HUES64 (cell line): ENCODE data around the gene RAI1.

ENCODE experiments used
- H3K27ac ChIP-seq: 2 replicates; pipeline ENCODE4 v1.7.0; 2013; ENCODE audit warnings: low read depth, low read length, inconsistent platforms
- H3K27me3 ChIP-seq: 2 replicates; pipeline ENCODE4 v1.6.1; 2013; ENCODE audit warnings: mild to moderate bottlenecking, low read length; ENCODE audit not compliant: insufficient read depth
- H3K36me3 ChIP-seq: 2 replicates; pipeline ENCODE4 v1.6.1; 2013; ENCODE audit warnings: mild to moderate bottlenecking, low read length; ENCODE audit not compliant: insufficient read depth
- H3K4me1 ChIP-seq: 2 replicates; pipeline ENCODE4 v1.6.1; 2013; ENCODE audit warnings: mild to moderate bottlenecking, low read length, moderate library complexity; ENCODE audit not compliant: insufficient read depth
- H3K4me3 ChIP-seq: 2 replicates; pipeline ENCODE4 v1.5.1; 2013; ENCODE audit warnings: mild to moderate bottlenecking, low read length, moderate library complexity
- H3K9ac ChIP-seq: 2 replicates; pipeline ENCODE4 v1.6.1; 2013; ENCODE audit warnings: mild to moderate bottlenecking, low read depth, low read length
- H3K9me3 ChIP-seq: 2 replicates; pipeline ENCODE4 v1.6.1; 2013; ENCODE audit warnings: low read depth, low read length; ENCODE audit not compliant: insufficient read depth
- WGBS: fragments of 150-250, 120-280 bp; methylation state at CpG from one replicate; pipeline ENCODE4 v1.1.7; 2013; ENCODE audit warnings: missing lambda C conversion rate; 5-methylcytosine and 5-hydroxymethylcytosine counted together

Gene RAI1

DNA sequence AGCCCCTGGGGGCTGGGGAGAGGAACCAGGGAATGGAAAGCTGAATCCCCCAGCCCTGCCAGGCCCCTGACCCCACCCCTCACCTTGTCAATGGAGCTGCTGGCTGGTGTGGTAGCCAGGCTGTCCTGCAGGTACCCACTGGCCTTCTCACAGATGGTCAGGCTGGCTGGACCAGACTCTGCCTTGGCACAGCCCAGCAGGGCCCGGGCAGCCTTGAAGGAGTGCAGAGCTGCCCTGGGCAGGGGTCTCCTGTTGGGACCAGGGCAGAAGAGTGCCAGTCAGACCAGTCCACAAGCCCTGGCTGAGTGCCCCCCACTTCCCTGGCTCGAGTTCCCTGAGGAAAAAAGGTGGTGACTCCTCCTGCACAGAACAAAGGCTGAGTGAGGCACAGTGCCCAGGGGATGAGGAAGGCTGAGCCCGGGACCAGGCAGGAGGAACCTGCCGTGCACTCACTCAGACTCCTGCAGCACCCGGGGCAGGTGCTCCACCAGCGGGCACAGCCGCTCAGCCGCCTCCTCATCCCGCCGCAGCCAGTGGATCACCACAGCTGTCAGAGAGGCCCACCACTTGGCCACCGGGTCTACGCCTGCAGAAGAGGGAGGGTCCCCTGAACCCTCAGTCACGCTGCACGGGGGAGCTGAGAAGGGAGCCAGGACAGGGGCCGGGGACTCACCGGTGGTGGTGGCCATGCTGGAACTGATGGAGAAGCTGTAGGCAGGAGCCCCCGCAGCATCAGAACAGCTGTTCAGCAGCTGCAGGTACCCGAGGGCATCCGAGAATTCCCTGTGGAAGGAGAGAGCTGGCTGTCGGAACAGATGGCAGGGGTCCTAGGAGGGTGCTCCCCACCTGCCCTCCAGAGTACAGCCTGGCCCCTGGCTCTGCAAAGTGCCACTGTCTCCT, 133.2 kb downstream of the RAI1 start:
- Histone ChIP-seq H3K4me3 (no peak overlapping the region), H3K9me3 (no peaks in the 10 kb centered on the region), H3K9ac (no peak overlapping the region), H3K36me3 (peaks cover 60% of the 10 kb centered on the region), H3K27ac (no peak overlapping the region), H3K4me1 (peaks cover 17% of the 10 kb centered on the region), H3K27me3 (peaks cover 16% of the 10 kb centered on the region)
- 95% methylated on average over 20 of the region's 20 CpGs for WGBS

DNA sequence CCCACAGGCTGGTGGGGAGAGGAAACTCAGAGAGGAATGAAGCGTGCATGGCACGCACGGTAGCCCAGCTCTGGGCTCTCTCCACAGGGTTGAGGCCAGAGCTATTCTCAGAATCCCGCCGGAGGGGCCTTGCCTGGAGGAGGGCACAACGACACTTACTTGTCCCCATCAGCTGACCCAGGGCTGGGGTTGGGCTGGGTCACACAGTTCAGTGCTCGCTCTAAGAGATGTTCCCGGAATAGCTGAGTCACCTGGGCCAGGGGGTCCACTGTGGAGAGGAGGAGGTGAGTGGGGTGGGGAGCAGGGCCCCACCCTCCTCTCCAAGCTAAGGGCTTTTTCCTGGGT, 133.8 kb downstream of the RAI1 start:
- H3K9ac ChIP-seq: no peak overlapping the region
- WGBS: 89% methylated on average over 8 of the region's 8 CpGs

DNA sequence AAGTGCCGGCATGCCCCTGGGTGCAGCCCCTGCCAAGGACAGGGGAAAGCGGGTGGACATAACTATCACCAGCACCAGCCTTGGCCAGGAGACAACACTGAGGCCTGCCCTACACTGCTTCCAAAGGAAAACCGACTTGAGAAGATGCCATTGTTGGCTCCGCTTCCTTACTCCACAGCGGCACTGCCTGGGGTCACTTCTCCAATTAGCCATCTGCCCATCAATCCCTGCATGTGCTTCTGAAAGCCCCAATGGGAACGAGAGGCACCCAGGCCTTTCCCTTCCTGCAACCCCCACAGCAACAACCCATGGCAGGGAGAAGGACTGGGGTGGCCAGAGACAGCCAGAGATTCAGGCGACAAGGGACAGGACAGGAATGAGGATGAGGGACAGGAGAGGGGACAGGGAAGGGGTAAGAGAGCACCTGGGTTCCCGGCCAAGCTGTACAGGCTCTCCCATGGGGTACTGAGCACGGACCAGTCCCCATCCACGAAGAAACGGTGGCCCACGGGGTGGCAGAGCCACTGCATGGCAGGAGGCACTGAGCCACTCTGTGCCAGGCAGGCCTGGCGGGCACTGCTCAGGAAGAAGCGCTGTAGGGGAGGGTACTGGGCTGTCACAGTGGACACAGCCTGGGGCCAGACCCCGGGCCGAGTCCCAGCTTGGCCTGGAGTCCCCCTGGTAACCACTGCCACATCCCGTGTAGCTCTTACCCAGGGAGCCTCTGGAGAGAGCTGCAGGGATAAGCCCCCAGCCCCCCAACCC, 134.4 kb downstream of the RAI1 start:
- no peak overlapping the region for H3K4me3 ChIP-seq
- H3K9ac ChIP-seq: no peak overlapping the region
- H3K27me3 ChIP-seq: peaks cover 6% of the 10 kb centered on the region
- no peak overlapping the region for H3K27ac ChIP-seq
- 94% methylated on average over 16 of the region's 17 CpGs for WGBS
- peaks cover 14% of the 10 kb centered on the region for H3K4me1 ChIP-seq
- peaks cover 70% of the 10 kb centered on the region for H3K36me3 ChIP-seq
- H3K9me3 ChIP-seq: no peaks in the 10 kb centered on the region

More for the DNA sequence above, 133.8 kb downstream of the RAI1 start:
- Histone ChIP-seq H3K4me3 (no peak overlapping the region), H3K27ac (no peak overlapping the region), H3K27me3 (peaks cover 12% of the 10 kb centered on the region), H3K36me3 (peaks cover 65% of the 10 kb centered on the region), H3K4me1 (peaks cover 17% of the 10 kb centered on the region), H3K9me3 (no peaks in the 10 kb centered on the region)

DNA sequence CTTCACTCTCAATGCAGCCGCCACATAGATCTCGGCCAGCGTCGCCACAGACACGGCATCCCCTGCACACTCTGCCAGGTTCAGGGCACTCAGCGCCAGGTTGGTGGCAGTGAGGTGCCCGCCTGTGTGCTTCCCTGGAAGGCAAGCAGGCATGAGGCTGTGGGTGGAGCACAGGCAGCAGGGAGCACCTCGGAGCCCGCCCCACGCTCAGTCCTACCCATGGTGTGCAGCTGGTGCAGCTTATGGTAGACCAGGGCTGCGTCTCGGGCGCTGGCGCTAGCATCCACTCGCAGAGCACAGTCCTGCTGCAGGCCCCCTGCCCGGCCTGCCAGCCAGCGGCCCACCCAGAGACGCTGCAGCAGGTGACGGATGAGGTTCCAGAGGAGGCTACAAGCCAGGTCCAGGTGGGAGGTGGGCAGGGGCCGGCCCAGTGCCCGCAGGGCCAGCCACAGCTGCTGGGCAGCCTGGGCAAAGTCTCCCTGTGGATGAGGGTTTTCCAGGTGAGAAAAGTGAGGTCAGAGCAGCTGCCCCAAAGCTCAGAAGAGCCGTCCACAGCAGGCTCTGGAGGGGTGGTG, 135.1 kb downstream of the RAI1 start:
- Histone ChIP-seq H3K27ac (no peak overlapping the region), H3K4me1 (peaks cover 7% of the 10 kb centered on the region)

DNA sequence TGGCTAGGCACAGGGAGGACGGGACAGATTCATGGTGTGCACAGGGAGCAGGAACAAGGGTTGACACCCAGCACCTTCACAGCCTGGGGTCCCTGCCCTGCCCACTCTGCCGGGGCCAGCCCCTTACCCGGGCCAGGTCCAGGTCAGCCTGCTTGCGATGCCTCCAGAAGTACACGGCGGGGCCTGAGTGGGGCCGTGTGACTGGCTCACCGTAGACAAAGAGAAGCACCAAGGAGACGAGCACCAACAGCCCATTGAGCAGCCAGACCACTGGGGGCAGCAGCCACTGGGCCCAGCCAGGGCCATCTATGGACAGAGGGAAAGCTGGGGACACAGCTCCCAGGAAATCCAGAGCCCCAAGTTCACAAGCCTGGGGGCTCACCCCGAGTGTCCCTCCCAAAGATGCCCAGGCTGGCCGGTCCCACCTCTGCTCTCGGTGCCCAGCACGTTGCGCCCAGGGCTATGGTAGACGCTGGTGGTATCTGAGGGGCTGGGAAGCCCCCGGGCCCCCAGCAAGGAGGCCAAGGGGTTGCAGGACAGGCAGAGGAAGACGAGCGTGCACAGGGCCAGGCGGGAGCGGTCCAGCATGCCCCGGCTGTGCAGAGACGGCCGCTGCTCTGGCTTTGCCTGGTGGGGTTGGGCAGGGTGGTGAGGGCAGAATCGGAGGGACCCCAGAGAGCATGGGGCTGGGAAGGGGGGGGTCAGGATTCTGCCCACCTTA, 135.7 kb downstream of the RAI1 start:
- H3K4me3 ChIP-seq: no peak overlapping the region
- no peaks in the 10 kb centered on the region for H3K27me3 ChIP-seq
- H3K9me3 ChIP-seq: no peaks in the 10 kb centered on the region
- H3K9ac ChIP-seq: no peak overlapping the region
- no peak overlapping the region for H3K27ac ChIP-seq
- peaks cover 70% of the 10 kb centered on the region for H3K36me3 ChIP-seq
- H3K4me1 ChIP-seq: peaks cover 2% of the 10 kb centered on the region
- 95% methylated on average over 24 of the region's 24 CpGs for WGBS

More for the DNA sequence above, 135.1 kb downstream of the RAI1 start:
- 96% methylated on average over 22 of the region's 22 CpGs for WGBS
- H3K36me3 ChIP-seq: peaks cover 70% of the 10 kb centered on the region
- no peak overlapping the region for H3K9ac ChIP-seq
- no peaks in the 10 kb centered on the region for H3K27me3 ChIP-seq
- H3K4me3 ChIP-seq: no peak overlapping the region
- H3K9me3 ChIP-seq: no peaks in the 10 kb centered on the region

DNA sequence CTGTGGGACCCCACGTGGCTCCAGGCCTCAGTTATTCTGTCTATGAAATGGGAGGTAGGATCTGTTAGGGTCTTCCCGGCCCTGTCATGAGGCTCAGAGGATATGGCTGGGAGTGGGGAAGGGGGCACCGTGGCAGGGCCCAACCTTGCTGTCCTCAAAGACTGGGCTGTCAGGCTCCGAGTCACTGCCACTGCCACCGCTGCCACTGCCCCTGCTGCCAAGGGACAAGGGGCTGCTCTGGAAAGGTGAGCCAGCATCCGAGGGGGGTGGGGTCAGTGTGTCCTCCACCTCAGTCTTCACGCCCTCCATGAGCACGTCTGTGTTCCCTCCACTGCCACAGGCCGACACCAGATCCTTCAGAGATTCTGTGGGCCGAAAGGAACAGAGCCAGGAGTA, 136.3 kb downstream of the RAI1 start:
- Histone ChIP-seq H3K4me3 (no peak overlapping the region), H3K27me3 (no peaks in the 10 kb centered on the region), H3K4me1 (no peaks in the 10 kb centered on the region), H3K36me3 (peaks cover 70% of the 10 kb centered on the region), H3K9me3 (no peaks in the 10 kb centered on the region), H3K9ac (no peak overlapping the region), H3K27ac (no peak overlapping the region)
- 93% methylated on average over 10 of the region's 10 CpGs for WGBS

DNA sequence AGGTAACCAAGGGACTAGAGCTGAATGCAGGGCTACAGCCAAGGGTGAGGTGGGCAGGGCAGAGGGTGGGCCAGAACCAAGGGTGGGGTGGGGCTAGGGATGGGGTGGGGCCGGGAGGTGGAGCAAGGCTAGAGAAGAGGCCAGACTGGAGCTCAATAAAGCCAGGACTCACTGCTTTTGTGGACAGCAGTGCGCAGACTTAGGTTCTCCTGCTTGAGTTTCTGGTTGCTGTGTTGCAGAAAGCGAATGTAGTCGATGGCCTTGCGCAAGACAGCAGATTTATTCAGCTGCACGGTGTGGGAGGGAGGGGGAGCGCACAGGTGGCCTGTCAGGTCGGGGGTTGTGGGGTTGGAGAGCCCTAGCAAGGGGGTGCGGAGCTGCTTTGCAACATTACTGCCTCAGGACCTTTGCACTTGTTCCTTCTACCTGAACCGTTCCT, 136.8 kb downstream of the RAI1 start:
- Histone ChIP-seq H3K9me3 (no peaks in the 10 kb centered on the region), H3K9ac (no peak overlapping the region), H3K4me3 (no peak overlapping the region), H3K36me3 (peaks cover 66% of the 10 kb centered on the region), H3K4me1 (peaks cover 3% of the 10 kb centered on the region; the same call in 1 of the 2 replicates), H3K27ac (no peak overlapping the region), H3K27me3 (0 out of 2 replicates have a peak, but pooled peaks cover 4% of the 10 kb centered on the region)
- WGBS: 84% methylated on average over 10 of the region's 10 CpGs

DNA sequence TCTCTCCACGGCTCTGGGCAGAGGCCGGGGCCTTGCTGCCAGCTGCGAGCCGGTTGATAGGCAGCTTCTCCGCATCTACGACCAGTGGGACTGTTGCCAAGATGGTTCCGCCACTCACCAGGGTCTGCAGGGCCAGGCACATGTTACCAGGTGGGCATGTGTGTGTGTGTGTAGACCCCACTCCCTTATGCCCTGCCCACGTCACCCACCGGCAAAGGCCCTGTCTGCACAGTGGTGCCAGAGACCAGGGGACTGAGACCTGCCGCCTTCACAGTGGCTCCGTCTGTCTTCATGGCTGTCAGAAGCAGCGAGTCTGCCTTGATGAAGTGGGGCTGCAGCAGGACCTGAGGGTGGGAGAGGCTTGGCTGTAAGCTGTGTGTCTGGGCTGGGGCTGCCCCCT, 137.9 kb downstream of the RAI1 start:
- Histone ChIP-seq H3K27me3 (0 out of 2 replicates have a peak, but pooled peaks cover 5% of the 10 kb centered on the region), H3K9ac (no peak overlapping the region), H3K9me3 (no peaks in the 10 kb centered on the region), H3K4me3 (no peak overlapping the region), H3K4me1 (peaks cover 9% of the 10 kb centered on the region), H3K27ac (no peak overlapping the region), H3K36me3 (peaks cover 58% of the 10 kb centered on the region)
- 94% methylated on average over 12 of the region's 12 CpGs for WGBS

DNA sequence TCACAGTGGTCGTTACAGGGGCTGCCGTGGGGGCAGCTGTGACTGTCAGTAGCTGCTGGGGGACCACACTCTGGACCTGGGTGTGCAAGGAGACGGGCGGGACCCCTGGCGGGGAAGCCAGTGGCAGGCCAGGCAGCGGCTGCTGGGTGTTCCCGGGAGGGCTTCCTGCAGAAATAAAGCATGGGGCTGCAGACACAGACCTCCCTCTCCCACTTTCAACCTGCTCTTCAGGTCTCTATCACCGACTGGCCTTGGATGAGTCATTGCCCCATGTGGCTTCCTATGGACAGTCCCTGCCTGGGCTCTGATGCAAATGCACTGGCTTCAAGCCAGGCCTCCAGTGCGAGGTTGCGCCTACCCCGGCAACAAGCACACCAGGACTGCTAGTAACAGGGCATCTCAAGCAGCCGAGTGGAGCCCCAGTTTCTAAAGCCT, 138.3 kb downstream of the RAI1 start:
- no peaks in the 10 kb centered on the region for H3K9me3 ChIP-seq
- H3K36me3 ChIP-seq: peaks cover 54% of the 10 kb centered on the region
- no peak overlapping the region for H3K27ac ChIP-seq
- H3K4me3 ChIP-seq: no peak overlapping the region
- peaks cover 13% of the 10 kb centered on the region for H3K4me1 ChIP-seq
- WGBS: 65% methylated on average over 12 of the region's 12 CpGs
- H3K27me3 ChIP-seq: 0 out of 2 replicates have a peak, but pooled peaks cover 5% of the 10 kb centered on the region
- no peak overlapping the region for H3K9ac ChIP-seq

DNA sequence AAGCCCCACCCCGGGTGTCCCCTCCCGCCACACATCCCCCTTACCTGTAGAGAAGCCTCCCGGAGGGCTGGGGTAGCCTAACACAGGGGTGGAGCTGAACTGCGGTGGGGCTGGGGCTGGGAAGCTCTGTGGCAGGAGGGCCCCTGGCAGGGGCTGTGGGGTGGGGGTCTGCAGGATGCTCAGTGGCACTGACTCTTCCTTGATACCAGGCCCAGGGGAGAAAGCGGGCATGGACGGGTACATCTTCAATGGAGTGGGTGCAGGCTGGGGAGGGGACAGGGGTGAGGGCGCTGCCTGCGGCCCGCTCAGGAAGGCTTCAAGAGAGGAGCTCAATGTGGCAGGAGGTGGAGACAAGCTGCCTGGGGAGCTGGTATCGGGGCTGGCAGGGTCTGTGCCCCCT, 138.8 kb downstream of the RAI1 start:
- peaks cover 49% of the 10 kb centered on the region for H3K36me3 ChIP-seq
- H3K9ac ChIP-seq: no peak overlapping the region
- no peak overlapping the region for H3K27ac ChIP-seq
- 76% methylated on average over 10 of the region's 10 CpGs for WGBS
- 0 out of 2 replicates have a peak, but pooled peaks cover 5% of the 10 kb centered on the region for H3K27me3 ChIP-seq
- H3K4me1 ChIP-seq: peaks cover 18% of the 10 kb centered on the region
- H3K9me3 ChIP-seq: no peaks in the 10 kb centered on the region
- H3K4me3 ChIP-seq: no peak overlapping the region
